ENCODE measurements around the gene ZNF740. TPM values are rescaled to one million over a fixed set of nuclear protein-coding genes. Genes with fewer than 3 reads are reported as not detected.

ZNF740 gene
- total RNA-seq, 2 experiments from 2014 or later, result 31.6 to 58.2 TPM

GRCh38 chr12:53217051-53217930, 36.8 kb downstream of the ZNF740 start:
- intact Hi-C loops (cut with micrococcal nuclease; ENCODE audit: unreplicated experiment), result no loop called here
- no peak overlapping the region for H2AFZ ChIP-seq (ENCODE audit: low read length)
- BruUV-seq (replicated peaks), result no TSS peak

GRCh38 chr12:53217931-53218307, 37.4 kb downstream of the ZNF740 start:
- ChIA-PET POLR2A (interaction anchor here (0.6 to 1.5 kb wide), 3 partner anchors 11 to 453 kb away, joined by 3 to 6 read pairs (median 3); partner anchors contain the start of gene ITGB7), CTCF (ENCODE audit: unreplicated experiment) (interaction anchor here (1.5 kb wide), 1 partner anchor 50 kb away, joined by 4 read pairs; the partner anchor contains the start of gene ESPL1)
- TF ChIP-seq CTCF (conservative IDR thresholded peaks at IDR 0.05; ENCODE audit: low read length) (no peak), EZH2phosphoT487 (IDR thresholded peaks at IDR 0.05; ENCODE audit: borderline replicate concordance, low read depth, low read length) (no peak)
- H3K9me3 ChIP-seq (ENCODE audit: low read length), result no peaks in the 10 kb centered on the region
- H4K20me1 ChIP-seq (ENCODE audit: insufficient read depth, low read length), result no peaks in the 10 kb centered on the region
- H3K36me3 ChIP-seq (ENCODE audit: insufficient read depth, low read length), result peaks cover 1% of the 10 kb centered on the region; the same call in 1 of the 2 replicates
- intact Hi-C loops (cut with micrococcal nuclease; ENCODE audit: unreplicated experiment), result no loop called here
- H3K79me2 ChIP-seq (ENCODE audit: insufficient read depth, low read depth, low read length), result no peaks in the 10 kb centered on the region
- H3K4me2 ChIP-seq (ENCODE audit: low read length), result peak overlapping the region; percentile 96
- H3K9me2 ChIP-seq (ENCODE audit: insufficient read depth, low read length), result no peaks in the 10 kb centered on the region
- no peak overlapping the region for H3K27ac ChIP-seq (ENCODE audit: low read depth, low read length, poor library complexity, severe bottlenecking)
- no peak overlapping the region for H2AFZ ChIP-seq (ENCODE audit: low read length)
- H3K4me1 ChIP-seq (ENCODE audit: insufficient read depth, low read length, poor library complexity, severe bottlenecking), result peaks cover 85% of the 10 kb centered on the region
- no TSS peak for BruUV-seq (replicated peaks)
- H3K4me3 ChIP-seq (ENCODE audit: low read depth, low read length, poor library complexity, severe bottlenecking), result no peak overlapping the region
- DNase-seq (ENCODE audit: low spot score), result no peak

More at GRCh38 chr12:53217051-53217930, 36.8 kb downstream of the ZNF740 start:
- TF ChIP-seq EZH2phosphoT487 (IDR thresholded peaks at IDR 0.05; ENCODE audit: borderline replicate concordance, low read depth, low read length) (no peak), CTCF (conservative IDR thresholded peaks at IDR 0.05; ENCODE audit: low read length) (no peak)
- Histone ChIP-seq H3K27ac (ENCODE audit: low read depth, low read length, poor library complexity, severe bottlenecking) (no peak overlapping the region), H3K4me1 (ENCODE audit: insufficient read depth, low read length, poor library complexity, severe bottlenecking) (peaks cover 80% of the 10 kb centered on the region), H3K9me3 (ENCODE audit: low read length) (no peaks in the 10 kb centered on the region), H3K9me2 (ENCODE audit: insufficient read depth, low read length) (no peaks in the 10 kb centered on the region), H3K79me2 (ENCODE audit: insufficient read depth, low read depth, low read length) (no peaks in the 10 kb centered on the region), H3K4me2 (ENCODE audit: low read length) (peak overlapping the region; percentile 96), H4K20me1 (ENCODE audit: insufficient read depth, low read length) (no peaks in the 10 kb centered on the region), H3K36me3 (ENCODE audit: insufficient read depth, low read length) (peaks cover 5% of the 10 kb centered on the region; the same call in 1 of the 2 replicates), H3K4me3 (ENCODE audit: low read depth, low read length, poor library complexity, severe bottlenecking) (no peak overlapping the region)
- ChIA-PET POLR2A (interaction anchor here (0.6 to 6.2 kb wide), 8 partner anchors 10 to 78 kb away, joined by 3 to 41 read pairs (median 3); partner anchors contain the start of genes ESPL1, ITGB7 and PFDN5), CTCF (ENCODE audit: unreplicated experiment) (interaction anchor here (1.5 kb wide), 1 partner anchor 50 kb away, joined by 4 read pairs; the partner anchor contains the start of gene ESPL1)
- DNase-seq (ENCODE audit: low spot score), result no peak

Measured in OCI-LY7 (cell line).